Gastroesophageal sphincter (tissue), 4 donors: ENCODE data around the gene BDKRB2. TPM values are rescaled to one million over a fixed set of nuclear protein-coding genes. Genes with fewer than 3 reads are reported as not detected.

Experiments used
- ATAC-seq: fragments of 150-250 bp; one replicate; pipeline ENCODE4 v1.9.1; 2016; ENCODE audit warnings: mild to moderate bottlenecking, moderate library complexity
- H3K27ac ChIP-seq, 4 donors: fragments of 200-600 bp; sonication (generic) in 3 of 4; 1 replicate in 3 of 4; 2 replicates in 1 of 4; pipeline ENCODE4 v1.5.1; 2016 to 2019
- H3K27me3 ChIP-seq: fragments of 200-600 bp; sonication (generic); one replicate; pipeline ENCODE4 v1.5.1; 2019
- H3K36me3 ChIP-seq, 2 donors: fragments of 200-600 bp; sonication (generic); one replicate each; pipeline ENCODE4 v1.5.1; 2019; ENCODE audit warnings: control low read depth in 1 of 2
- H3K4me1 ChIP-seq, 3 donors: fragments of 200-600 bp; sonication (generic); 1 replicate in 2 of 3; 2 replicates in 1 of 3; pipeline ENCODE4 v1.5.1; 2016 to 2019; ENCODE audit warnings: control low read depth in 2 of 3
- H3K4me3 ChIP-seq, 2 donors: fragments of 200-600 bp; sonication (generic); one replicate each; pipeline ENCODE4 v1.5.1; 2019; ENCODE audit warnings: mild to moderate bottlenecking in 1 of 2, moderate library complexity in 1 of 2
- H3K9me3 ChIP-seq, 3 donors: fragments of 200-600 bp; sonication (generic); one replicate each; pipeline ENCODE4 v1.5.1; 2017 to 2019; ENCODE audit warnings: control low read depth in 2 of 3
- EP300 ChIP-seq: sonication (generic); formaldehyde crosslinking; IDR thresholded peaks from one replicate; pipeline ENCODE4 v1.6.1; 2017; ENCODE audit warnings: antibody characterized with exemption, mild to moderate bottlenecking
- POLR2A ChIP-seq, 2 donors: fragments of 450-650 bp; IDR thresholded peaks; one replicate each; pipeline ENCODE4 v1.6.1; 2017; ENCODE audit warnings: antibody characterized with exemption in 2 of 2, mild to moderate bottlenecking in 2 of 2, moderate library complexity in 1 of 2
- POLR2AphosphoS5 ChIP-seq: sonication (generic); formaldehyde crosslinking; IDR thresholded peaks from one replicate; pipeline ENCODE4 v1.6.1; 2017; ENCODE audit warnings: antibody characterized with exemption
- WGBS, 2 donors: methylation state at CpG; one replicate each; pipeline ENCODE4 v1.1.5; 2018; ENCODE audit warnings: low coverage in 1 of 2; 5-methylcytosine and 5-hydroxymethylcytosine counted together
- total RNA-seq, 4 donors: library from RNA; depleted of rRNA; stranded (reverse); fragments of >200 nt; gene quantifications; one replicate each; pipeline ENCODE4 v1.1.0, GENCODE V29; 2016
- TF ChIP-seq, protein P1 (sequence below), 4 experiments: fragments of 200-600 bp in 2 of 4; fragments of 450-650 bp in 2 of 4; sonication (generic) in 1 of 4; IDR thresholded peaks; one replicate each; pipeline ENCODE4 v1.5.1; 2017 to 2019; ENCODE audit warnings: antibody characterized with exemption in 4 of 4, mild to moderate bottlenecking in 2 of 4, moderate library complexity in 2 of 4

The BDKRB2 gene
- total RNA-seq, 4 donors from 2014 or later: 3.3 to 13.6 (median 8.3) TPM

DNA sequence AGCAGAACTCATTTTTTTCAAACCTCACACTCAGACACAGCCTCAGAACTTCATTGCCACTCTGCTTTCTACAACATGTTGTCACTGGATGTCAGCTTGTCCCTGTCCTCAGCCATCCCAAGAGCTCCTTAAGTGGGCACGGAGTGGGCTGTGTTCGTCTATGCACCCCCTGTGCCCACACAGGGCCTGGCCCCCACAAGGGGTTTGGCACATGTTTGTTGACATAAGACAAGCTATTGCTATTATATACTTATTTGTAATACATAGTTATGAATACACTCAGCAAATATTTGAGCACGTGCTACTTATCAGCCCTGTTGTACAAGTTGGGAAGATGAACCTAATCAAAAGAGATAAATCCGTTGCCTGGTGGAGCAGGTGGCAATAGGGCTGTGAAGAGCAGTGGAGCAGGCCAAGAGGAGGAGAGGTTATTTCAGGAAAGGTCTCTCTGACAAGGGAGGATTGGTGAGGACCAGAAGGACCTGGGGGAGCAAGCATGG is 47.1 kb downstream of the BDKRB2 start:
- no peak for ATAC-seq
- WGBS, 2 donors: 73 to 89% methylated on average over 2 to 3 of the region's 4 CpGs
- no peaks in the 10 kb centered on the region for H3K27me3 ChIP-seq
- TF ChIP-seq POLR2AphosphoS5: no peak
- TF ChIP-seq, protein P1, sequence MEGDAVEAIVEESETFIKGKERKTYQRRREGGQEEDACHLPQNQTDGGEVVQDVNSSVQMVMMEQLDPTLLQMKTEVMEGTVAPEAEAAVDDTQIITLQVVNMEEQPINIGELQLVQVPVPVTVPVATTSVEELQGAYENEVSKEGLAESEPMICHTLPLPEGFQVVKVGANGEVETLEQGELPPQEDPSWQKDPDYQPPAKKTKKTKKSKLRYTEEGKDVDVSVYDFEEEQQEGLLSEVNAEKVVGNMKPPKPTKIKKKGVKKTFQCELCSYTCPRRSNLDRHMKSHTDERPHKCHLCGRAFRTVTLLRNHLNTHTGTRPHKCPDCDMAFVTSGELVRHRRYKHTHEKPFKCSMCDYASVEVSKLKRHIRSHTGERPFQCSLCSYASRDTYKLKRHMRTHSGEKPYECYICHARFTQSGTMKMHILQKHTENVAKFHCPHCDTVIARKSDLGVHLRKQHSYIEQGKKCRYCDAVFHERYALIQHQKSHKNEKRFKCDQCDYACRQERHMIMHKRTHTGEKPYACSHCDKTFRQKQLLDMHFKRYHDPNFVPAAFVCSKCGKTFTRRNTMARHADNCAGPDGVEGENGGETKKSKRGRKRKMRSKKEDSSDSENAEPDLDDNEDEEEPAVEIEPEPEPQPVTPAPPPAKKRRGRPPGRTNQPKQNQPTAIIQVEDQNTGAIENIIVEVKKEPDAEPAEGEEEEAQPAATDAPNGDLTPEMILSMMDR (IDR thresholded peaks at IDR 0.05): no peak
- no peak for TF ChIP-seq POLR2A (IDR thresholded peaks at IDR 0.05)
- no peak for TF ChIP-seq EP300
- peaks cover 4 to 45% (median 26%) of the 10 kb centered on the region in 3 donors for H3K4me1 ChIP-seq
- H3K36me3 ChIP-seq: no peaks in the 10 kb centered on the region
- no peak overlapping the region for H3K4me3 ChIP-seq
- no peaks in the 10 kb centered on the region for H3K9me3 ChIP-seq
- H3K27ac ChIP-seq: no peak overlapping the region

DNA sequence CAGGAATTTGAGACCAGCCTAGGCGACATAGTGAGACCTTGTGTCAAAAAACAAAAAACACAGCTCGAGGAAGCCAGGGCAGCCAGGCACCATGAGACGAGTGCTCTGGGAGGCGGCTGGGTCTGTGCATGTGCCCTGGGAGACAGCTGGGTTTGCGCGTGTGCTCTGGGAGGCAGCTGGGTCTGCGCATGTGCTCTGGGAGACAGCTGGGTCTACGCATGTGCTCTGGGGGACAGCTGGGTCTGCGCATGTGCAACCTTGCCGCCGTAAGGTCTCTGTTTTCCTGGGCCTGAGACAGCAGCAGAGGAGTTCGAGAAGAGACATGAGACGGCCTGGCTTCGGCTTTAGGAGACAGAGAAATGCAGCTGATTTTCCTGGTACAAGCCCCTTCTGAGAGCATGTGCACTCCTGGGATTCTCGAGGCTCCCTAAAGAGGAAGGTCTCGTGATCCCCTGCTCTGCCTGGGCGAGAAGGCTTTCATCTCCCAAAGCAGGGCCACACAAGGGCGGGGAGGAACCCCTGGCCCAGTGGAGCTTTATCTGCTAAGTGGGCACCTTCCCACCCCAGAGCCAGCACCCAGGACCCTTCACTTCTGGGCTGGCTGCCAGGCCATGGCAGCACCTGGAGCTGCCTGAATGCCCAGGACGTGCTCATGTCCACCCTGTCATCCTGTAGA is 47.8 kb downstream of the BDKRB2 start:
- H3K4me3 ChIP-seq: no peak overlapping the region
- H3K9me3 ChIP-seq: no peaks in the 10 kb centered on the region
- no peak for TF ChIP-seq EP300
- TF ChIP-seq POLR2AphosphoS5: no peak
- TF ChIP-seq, protein P1 (IDR thresholded peaks at IDR 0.05): no peak
- no peak for ATAC-seq
- no peaks in the 10 kb centered on the region for H3K36me3 ChIP-seq
- peak overlapping the region in 3 of 4 donors; percentile 79 to 87 (median 87) for H3K27ac ChIP-seq
- WGBS, 2 donors: 79% methylated on average over 4 of the region's 19 CpGs; no CpG with 5 or more reads in 1 of the 2 donors
- H3K4me1 ChIP-seq: peaks cover 4 to 49% (median 26%) of the 10 kb centered on the region in 3 donors
- no peaks in the 10 kb centered on the region for H3K27me3 ChIP-seq

DNA sequence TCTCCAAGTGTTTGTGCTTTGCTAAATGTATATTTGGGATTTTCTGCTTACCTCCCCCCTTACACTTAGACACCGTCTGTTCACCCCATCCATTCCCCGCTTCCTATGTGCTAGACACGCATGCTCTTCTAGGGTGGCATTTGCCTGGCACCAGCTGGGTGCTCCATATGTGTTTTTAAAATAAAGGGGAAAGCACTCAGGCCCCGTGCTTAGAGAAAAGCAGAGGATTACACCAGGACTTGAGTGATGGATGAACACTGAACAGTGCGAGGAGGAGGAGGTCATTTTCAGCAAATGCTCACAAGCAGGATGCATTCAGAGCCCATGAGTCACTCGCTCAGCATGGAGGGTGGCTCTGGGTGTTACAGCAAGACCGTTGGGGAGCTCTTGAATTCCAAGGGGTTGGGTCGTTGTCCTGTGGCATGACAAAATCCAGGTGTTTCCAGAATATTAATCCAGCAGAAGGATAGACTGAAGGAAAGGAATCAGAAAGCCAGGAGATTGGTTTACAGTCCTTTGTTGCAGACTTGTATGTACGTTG is 48.4 kb downstream of the BDKRB2 start:
- Histone ChIP-seq H3K4me1 (peaks cover 4 to 49% (median 26%) of the 10 kb centered on the region in 3 donors), H3K36me3 (no peaks in the 10 kb centered on the region), H3K4me3 (no peak overlapping the region), H3K9me3 (no peaks in the 10 kb centered on the region), H3K27ac (peak overlapping the region in 3 of 4 donors; percentile 79 to 87 (median 87)), H3K27me3 (no peaks in the 10 kb centered on the region)
- 40 to 48% methylated on average over 4 to 7 of the region's 9 CpGs for WGBS, 2 donors
- ATAC-seq: peak; percentile 81
- no peak for TF ChIP-seq EP300
- TF ChIP-seq POLR2A (IDR thresholded peaks at IDR 0.05): no peak
- TF ChIP-seq POLR2AphosphoS5: peak; percentile 90
- TF ChIP-seq, protein P1 (IDR thresholded peaks at IDR 0.05): no peak

DNA sequence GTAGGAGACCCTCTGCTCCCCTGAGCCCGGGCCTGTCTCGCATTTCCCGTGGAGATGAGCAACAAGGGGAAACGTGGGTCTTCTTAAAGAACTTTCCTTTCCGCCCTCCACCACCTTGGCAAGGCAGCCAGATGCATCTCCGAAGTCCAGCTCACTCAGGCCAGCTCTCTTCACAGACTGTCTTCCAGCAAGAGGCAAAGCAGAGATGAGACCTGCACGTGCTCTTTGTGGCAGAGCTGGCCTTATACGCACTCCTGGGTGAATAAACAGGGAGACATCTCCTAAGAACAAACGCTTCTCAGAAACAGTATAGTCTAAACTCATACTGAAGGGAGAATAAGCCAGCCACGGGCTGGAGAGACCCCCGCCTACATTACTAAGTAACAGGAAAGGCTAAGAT is 50.0 kb downstream of the BDKRB2 start:
- no peak for ATAC-seq
- TF ChIP-seq POLR2AphosphoS5: peak; percentile 56
- TF ChIP-seq EP300: no peak
- 50% methylated on average over 2 of the region's 11 CpGs; no CpG with 5 or more reads in 1 of the 2 donors for WGBS, 2 donors
- H3K4me1 ChIP-seq: peaks cover 4 to 49% (median 26%) of the 10 kb centered on the region in 3 donors
- no peaks in the 10 kb centered on the region for H3K36me3 ChIP-seq
- peaks cover 0 to 2% (median 0%) of the 10 kb centered on the region in 3 donors for H3K9me3 ChIP-seq
- H3K4me3 ChIP-seq: no peak overlapping the region
- no peaks in the 10 kb centered on the region for H3K27me3 ChIP-seq
- H3K27ac ChIP-seq: peak overlapping the region; percentile 79 to 87 (median 84)

DNA sequence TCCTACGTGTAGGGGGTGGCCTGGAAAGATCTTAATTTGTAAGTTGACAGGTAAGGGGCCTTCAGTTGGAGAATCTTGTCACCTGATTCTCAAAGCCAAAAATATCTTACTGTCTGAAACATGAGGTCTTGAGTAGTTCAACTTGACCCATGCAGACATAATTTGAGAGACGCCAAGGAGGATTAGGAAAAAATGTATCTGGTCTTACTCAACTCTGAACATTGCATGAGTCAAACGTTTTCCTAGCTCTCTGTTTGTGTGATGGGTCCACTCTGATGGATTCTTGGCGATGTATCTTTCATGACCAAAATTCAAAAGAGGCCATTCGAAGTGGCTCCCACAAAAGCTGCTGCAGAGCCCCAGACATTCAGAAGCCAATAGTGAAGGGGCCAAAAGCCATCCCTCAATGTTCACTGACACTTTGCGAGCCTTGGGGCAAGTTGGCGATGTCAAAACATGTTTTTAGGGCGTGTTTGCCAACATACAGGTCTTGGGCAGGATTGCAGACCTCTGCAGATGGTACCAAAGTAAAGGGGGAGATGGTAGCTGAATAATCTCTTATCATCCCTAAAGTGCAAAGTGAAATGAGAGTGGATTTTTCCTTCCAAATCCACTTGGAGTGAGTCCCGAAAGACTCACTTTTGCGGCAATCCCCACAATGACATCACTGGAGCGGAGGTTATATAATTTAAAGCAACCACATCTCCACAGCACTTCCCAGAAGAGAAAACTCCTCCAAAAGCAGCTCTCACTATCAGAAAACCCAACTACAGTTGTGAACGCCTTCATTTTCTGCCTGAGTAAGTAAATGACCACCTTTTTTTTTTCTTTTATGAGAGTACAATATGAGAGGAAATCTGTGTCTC is 51.1 kb downstream of the BDKRB2 start, which contains the start of gene BDKRB1:
BDKRB1 (plus strand) TSS at position 710 of the 866 bp plus-strand sequence. CDS start 7,473 bp downstream, outside the sequence.
- Histone ChIP-seq H3K27me3 (no peaks in the 10 kb centered on the region), H3K4me3 (no peak within 1 kb of the TSS), H3K27ac (peak within 1 kb of the TSS; percentile 79 to 87 (median 84)), H3K36me3 (no peaks in the 10 kb centered on the region), H3K9me3 (peaks cover 0 to 8% (median 0%) of the 10 kb centered on the region in 3 donors), H3K4me1 (peaks cover 4 to 49% (median 26%) of the 10 kb centered on the region in 3 donors)
- ATAC-seq: peak; percentile 77
- 20 to 24% methylated on average over 8 to 12 of the region's 12 CpGs for WGBS, 2 donors
- TF ChIP-seq POLR2A (IDR thresholded peaks at IDR 0.05) (no peak), POLR2AphosphoS5 (peak; percentile 98), EP300 (no peak)
- TF ChIP-seq, protein P1 (IDR thresholded peaks at IDR 0.05): no peak
